A549 (cell line): ENCODE results near the gene SYT1. TPM values are rescaled to one million over a fixed set of nuclear protein-coding genes. Genes with fewer than 3 reads are reported as not detected.

ENCODE experiments used
- ATAC-seq, 2 experiments: fragments of 200-7000 bp in 1 of 2; fragments of >200 bp in 1 of 2; cut with Nextera tagmentation in 1 of 2; cut with Tn5 transposase in 1 of 2; 3 replicates each; pipeline versions ENCODE4 v1.8.0 to v1.9.1; 2018 to 2020; ENCODE audit warnings: mild to moderate bottlenecking in 1 of 2, moderate library complexity in 1 of 2
- CTCF ChIA-PET: fragments of 300-600 bp; sonication (Branson Sonifier 250); formaldehyde crosslinking; extraction: SDS; loops from one replicate; lab custom pipeline; 2021; ENCODE audit warnings: antibody characterized with exemption, inconsistent platforms; lab: Yijun Ruan, JAX
- POLR2A ChIA-PET: fragments of 350-600 bp; formaldehyde crosslinking; extraction: SDS; loops from one replicate; lab custom pipeline; 2021; ENCODE audit warnings: antibody characterized with exemption, inconsistent platforms; lab: Yijun Ruan, JAX
- DNase-seq, 2 experiments: peaks; one replicate each; pipeline versions ENCODE4 v3.0.0 to v3.0.0-alpha.2; 2011 to 2016; ENCODE audit warnings: low read depth in 1 of 2, low spot score in 1 of 2
- FAIRE-seq: peaks from 2 replicates; lab custom pipeline; 2011; peaks lifted over from hg19 to GRCh38; lab: Jason Lieb, UNC
- H3K27ac ChIP-seq, 2 experiments: fragments of >200 bp; sonication (Bioruptor Twin); formaldehyde crosslinking; 3 replicates each; pipeline ENCODE4 v1.5.1; 2016 to 2017
- H3K4me1 ChIP-seq: fragments of >200 bp; sonication (Bioruptor Twin); formaldehyde crosslinking; 3 replicates; pipeline ENCODE4 v1.6.1; 2016
- H3K4me2 ChIP-seq: fragments of >200 bp; sonication (Bioruptor Twin); formaldehyde crosslinking; 3 replicates; pipeline ENCODE4 v1.6.1; 2016
- H3K4me3 ChIP-seq: fragments of >200 bp; sonication (Bioruptor Twin); formaldehyde crosslinking; 3 replicates; pipeline ENCODE4 v1.5.1; 2016
- H3K9me3 ChIP-seq: fragments of >200 bp; sonication (Bioruptor Twin); formaldehyde crosslinking; 3 replicates; pipeline ENCODE4 v1.6.1; 2016
- CEBPB ChIP-seq, 2 experiments: fragments of >200 bp in 1 of 2; sonication (Bioruptor Twin) in 1 of 2; formaldehyde crosslinking in 1 of 2; IDR thresholded peaks; 2 replicates each; pipeline ENCODE4 v1.6.1; 2012 to 2016
- CHD2 ChIP-seq: fragments of 150-350 bp; IDR thresholded peaks from 2 replicates; pipeline ENCODE4 v1.6.1; 2014; ENCODE audit warnings: low read length; ENCODE audit not compliant: partially characterized antibody
- E2F6 ChIP-seq: IDR thresholded peaks from 2 replicates; pipeline ENCODE4 v1.6.1; 2012; ENCODE audit warnings: low read depth, borderline replicate concordance
- EHMT2 ChIP-seq: fragments of 200-600 bp; sonication (generic); IDR thresholded peaks from 2 replicates; pipeline ENCODE4 v1.6.1; 2016; ENCODE audit warnings: antibody characterized with exemption, low read depth, mild to moderate bottlenecking, moderate library complexity
- EP300 ChIP-seq, 2 experiments: fragments of >200 bp; sonication (Bioruptor Twin); formaldehyde crosslinking; IDR thresholded peaks; 2 replicates in 1 of 2; 3 replicates in 1 of 2; pipeline ENCODE4 v1.6.1; 2016 to 2017
- FOSL2 ChIP-seq, 2 experiments: fragments of 450-650 bp in 1 of 2; fragments of >200 bp in 1 of 2; sonication (Bioruptor Twin) in 1 of 2; formaldehyde crosslinking; IDR thresholded peaks; 2 replicates each; pipeline versions ENCODE4 v1.5.0 to v1.6.1; 2016 to 2020; ENCODE audit warnings: mild to moderate bottlenecking in 1 of 2, moderate library complexity in 1 of 2
- KDM5A ChIP-seq: fragments of 200-600 bp; sonication (generic); IDR thresholded peaks from 2 replicates; pipeline ENCODE4 v1.6.1; 2016; ENCODE audit warnings: antibody characterized with exemption, mild to moderate bottlenecking
- NFE2L2 ChIP-seq: fragments of 150-350 bp; conservative IDR thresholded peaks from 2 replicates; pipeline ENCODE4 v1.6.1; 2014; ENCODE audit warnings: low read length
- NPAS2 ChIP-seq: fragments of 250-450 bp; sonication (Bioruptor Pico); IDR thresholded peaks from 2 replicates; pipeline ENCODE4 v1.8.0; 2022; ENCODE audit warnings: mild to moderate bottlenecking, moderate library complexity, borderline replicate concordance
- NR3C1 ChIP-seq: fragments of >200 bp; sonication (Bioruptor Twin); formaldehyde crosslinking; IDR thresholded peaks from 3 replicates; pipeline ENCODE4 v1.6.1; 2017
- PBX3 ChIP-seq: IDR thresholded peaks from 2 replicates; pipeline ENCODE4 v1.6.1; 2012
- REST ChIP-seq: fragments of 200-600 bp; sonication (generic); IDR thresholded peaks from 2 replicates; pipeline ENCODE4 v1.6.1; 2016; ENCODE audit warnings: antibody characterized with exemption, mild to moderate bottlenecking, moderate library complexity
- SMC3 ChIP-seq: fragments of >200 bp; sonication (Bioruptor Twin); formaldehyde crosslinking; IDR thresholded peaks from 3 replicates; pipeline ENCODE4 v1.6.1; 2018; ENCODE audit warnings: inconsistent platforms
- TFCP2L1 ChIP-seq: fragments of 250-450 bp; sonication (Bioruptor Pico); IDR thresholded peaks from 2 replicates; pipeline ENCODE4 v1.5.0; 2021; ENCODE audit warnings: mild to moderate bottlenecking
- TP53 ChIP-seq: fragments of 250-450 bp; sonication (Bioruptor Pico); IDR thresholded peaks from 2 replicates; pipeline ENCODE4 v1.5.0; 2021; ENCODE audit warnings: mild to moderate bottlenecking, moderate library complexity
- WGBS: methylation state at CpG from one replicate; pipeline ENCODE4 v1.1.6; 2017; ENCODE audit errors: missing lambda C conversion rate; 5-methylcytosine and 5-hydroxymethylcytosine counted together
- polyA plus RNA-seq, 4 experiments: library from polyadenylated mRNA; depleted of rRNA in 3 of 4; stranded (reverse); fragments of >200 nt; fragmentation: RNase III in 1 of 4; extraction: RNeasy Plus Mini Kit Qiagen cat#74134 plus additional on column Dnase treatment in 1 of 4; gene quantifications; 2 replicates in 3 of 4; 3 replicates in 1 of 4; pipeline ENCODE4 v1.2.3, GENCODE V29; 2011 to 2017

Gene SYT1
- polyA plus RNA-seq, 2 of the 4 experiments (the other 2 are of a cell fraction), result 11.7 to 39.6 TPM

GRCh38 chr12:79267580-79267979 lies 403.0 kb downstream of the SYT1 start:
- no peaks in the 10 kb centered on the region for H3K9me3 ChIP-seq
- ATAC-seq (no peak), DNase-seq (no peak), FAIRE-seq (no peak)
- no peak overlapping the region for H3K4me2 ChIP-seq
- no peak for TF ChIP-seq CHD2
- TF ChIP-seq TFCP2L1 (CRISPR knock-in tag), result no peak
- TF ChIP-seq CEBPB (IDR thresholded peaks at IDR 0.05), result no peak
- TF ChIP-seq EHMT2, result no peak
- no peak for TF ChIP-seq NFE2L2
- TF ChIP-seq TP53, result no peak
- TF ChIP-seq NR3C1, result no peak
- H3K4me3 ChIP-seq, result no peak overlapping the region
- POLR2A ChIA-PET, result no interaction called here
- 84% methylated on average over 2 of the region's 2 CpGs for WGBS
- CTCF ChIA-PET, result no interaction called here
- H3K27ac ChIP-seq, result no peak overlapping the region
- H3K4me1 ChIP-seq, result no peaks in the 10 kb centered on the region

GRCh38 chr12:79274501-79275064 lies 410.0 kb downstream of the SYT1 start:
- WGBS, result 88% methylated on average over 4 of the region's 4 CpGs
- ATAC-seq (peak in 1 of 2 experiments; percentile 23; a peak in 3 of 6 replicates), FAIRE-seq (no peak), DNase-seq (no peak)
- Histone ChIP-seq H3K4me3 (no peak overlapping the region), H3K9me3 (0 out of 3 replicates have a peak, but pooled peaks cover 3% of the 10 kb centered on the region), H3K27ac (no peak overlapping the region), H3K4me1 (no peaks in the 10 kb centered on the region), H3K4me2 (no peak overlapping the region)
- TF ChIP-seq NPAS2 (CRISPR knock-in tag), result no peak
- TF ChIP-seq E2F6, result no peak
- TF ChIP-seq KDM5A, result no peak
- TF ChIP-seq CEBPB (IDR thresholded peaks at IDR 0.05), result no peak
- ChIA-PET CTCF (interaction anchor here (0.6 to 1.1 kb wide), 2 partner anchors 10 to 34 kb away, joined by 3 to 5 read pairs; no protein-coding TSS in a partner anchor), POLR2A (no interaction called here)

GRCh38 chr12:79275631-79276030 lies 411.1 kb downstream of the SYT1 start:
- H3K4me1 ChIP-seq, result no peaks in the 10 kb centered on the region
- POLR2A ChIA-PET, result no interaction called here
- TF ChIP-seq PBX3 (no peak), NFE2L2 (no peak), KDM5A (no peak), SMC3 (no peak), REST (no peak), FOSL2 (IDR thresholded peaks at IDR 0.05) (no peak), FOSL2 (CRISPR knock-in tag; IDR thresholded peaks at IDR 0.05) (no peak), EP300 (IDR thresholded peaks at IDR 0.05) (no peak)
- DNase-seq (peak in 1 of 2 experiments; percentile 11), ATAC-seq (no peak), FAIRE-seq (no peak)
- 84% methylated on average over 2 of the region's 2 CpGs for WGBS
- no peak overlapping the region for H3K4me3 ChIP-seq
- no peak overlapping the region for H3K4me2 ChIP-seq
- H3K9me3 ChIP-seq, result peaks cover 3% of the 10 kb centered on the region; the same call in 1 of the 3 replicates
- CTCF ChIA-PET, result interaction anchor here (1.1 kb wide), 1 partner anchor 8 kb away, joined by 5 read pairs; no protein-coding TSS in a partner anchor
- no peak overlapping the region for H3K27ac ChIP-seq
